Activated T-helper 9 cell treated with anti-CD3 and anti-CD28 coated beads, Interleukin-2, amount 50 U/mL, for 16 hours (primary cell): ENCODE measurements around the gene GATA2.

ENCODE experiments used
- DNase-seq: peaks from one replicate; pipeline ENCODE4 v3.0.0-alpha.2; 2020; ENCODE audit warnings: low read depth

Gene GATA2

GRCh38 chr3:128455786-128456748, 36.9 kb downstream of the GATA2 start:
- no peak for DNase-seq

- DNase-seq = no peak
Observed at GRCh38 chr3:128455116-128455515, 37.9 kb downstream of the GATA2 start.

- no peak for DNase-seq
Observed at GRCh38 chr3:128454310-128454618, 38.7 kb downstream of the GATA2 start.

- DNase-seq = no peak
Observed at GRCh38 chr3:128453501-128454309, 39.3 kb downstream of the GATA2 start.

GRCh38 chr3:128452678-128453275, 40.2 kb downstream of the GATA2 start:
- DNase-seq = no peak

- no peak for DNase-seq
Observed at GRCh38 chr3:128452120-128452519, 40.9 kb downstream of the GATA2 start.

- DNase-seq = no peak
Observed at GRCh38 chr3:128449111-128449638, 43.8 kb downstream of the GATA2 start.

GRCh38 chr3:128448491-128448890, 44.5 kb downstream of the GATA2 start:
- no peak for DNase-seq

GRCh38 chr3:128447561-128448013, 45.4 kb downstream of the GATA2 start:
- no peak for DNase-seq

GRCh38 chr3:128446821-128447220, 46.2 kb downstream of the GATA2 start:
- DNase-seq = no peak

- no peak for DNase-seq
Observed at GRCh38 chr3:128445357-128445756, 47.6 kb downstream of the GATA2 start.

- DNase-seq = no peak
Observed at GRCh38 chr3:128443771-128444170, 49.2 kb downstream of the GATA2 start.

- DNase-seq = no peak
Observed at GRCh38 chr3:128442949-128443348, 50.1 kb downstream of the GATA2 start.

- DNase-seq = no peak
Observed at GRCh38 chr3:128442070-128442469, 50.9 kb downstream of the GATA2 start.

GRCh38 chr3:128439226-128439625, 53.8 kb downstream of the GATA2 start:
- DNase-seq = no peak

GRCh38 chr3:128438488-128439072, 54.4 kb downstream of the GATA2 start:
- DNase-seq = no peak

- DNase-seq = no peak
Observed at GRCh38 chr3:128436214-128436613, 56.8 kb downstream of the GATA2 start.

- DNase-seq = no peak
Observed at GRCh38 chr3:128435561-128435960, 57.4 kb downstream of the GATA2 start.

- no peak for DNase-seq
Observed at GRCh38 chr3:128435058-128435457, 57.9 kb downstream of the GATA2 start.

- no peak for DNase-seq
Observed at GRCh38 chr3:128434524-128434923, 58.5 kb downstream of the GATA2 start.

GRCh38 chr3:128433837-128434165, 59.2 kb downstream of the GATA2 start:
- no peak for DNase-seq
